CD4-positive, alpha-beta T cell (primary cell): Measurements from ENCODE around the gene UNC5CL. TPM values are rescaled to one million over a fixed set of nuclear protein-coding genes. Genes with fewer than 3 reads are reported as not detected.

Source experiments
- ATAC-seq: fragments of 200-7000 bp; cut with Tn5 transposase; one replicate; pipeline ENCODE4 v1.10.0; 2022; ENCODE audit warnings: mild to moderate bottlenecking; ENCODE audit not compliant: poor library complexity
- CTCF ChIA-PET: fragments of 350-600 bp; sonication (Branson Sonifier 250); formaldehyde crosslinking; loops from one replicate; lab custom pipeline; 2021; ENCODE audit warnings: antibody characterized with exemption, inconsistent platforms; lab: Charles Lee
- POLR2A ChIA-PET: fragments of 350-600 bp; sonication (Branson Sonifier 250); formaldehyde crosslinking; loops from one replicate; lab custom pipeline; 2021; ENCODE audit warnings: antibody characterized with exemption, inconsistent platforms; lab: Charles Lee
- DNase-seq, 14 experiments: peaks; one replicate each; pipeline ENCODE4 v3.0.0-alpha.2; 2013 to 2020; ENCODE audit warnings: mixed read lengths in 2 of 14
- H3K27ac ChIP-seq, 2 donors: one replicate each; pipeline versions ENCODE4 v1.5.1 to v1.7.0; 2013; ENCODE audit warnings: low read length in 2 of 2, low read depth in 1 of 2, mild to moderate bottlenecking in 1 of 2
- H3K27me3 ChIP-seq, 2 experiments: 1 replicate in 1 of 2; 2 replicates in 1 of 2; pipeline versions ENCODE4 v1.6.1 to v1.7.0; 2013; ENCODE audit warnings: low read length in 2 of 2, control low read depth in 1 of 2, mild to moderate bottlenecking in 1 of 2, moderate library complexity in 1 of 2; ENCODE audit not compliant: insufficient read depth in 2 of 2, control insufficient read depth in 1 of 2
- H3K36me3 ChIP-seq: one replicate; pipeline ENCODE4 v1.6.1; 2013; ENCODE audit warnings: low read length, control low read depth; ENCODE audit not compliant: insufficient read depth
- H3K4me1 ChIP-seq: one replicate; pipeline ENCODE4 v1.6.1; 2013; ENCODE audit warnings: low read length, control low read depth; ENCODE audit not compliant: insufficient read depth
- H3K4me3 ChIP-seq: one replicate; pipeline ENCODE4 v1.5.1; 2013; ENCODE audit warnings: mild to moderate bottlenecking, low read length, moderate library complexity
- H3K9me3 ChIP-seq, 2 experiments: 1 replicate in 1 of 2; 2 replicates in 1 of 2; pipeline versions ENCODE4 v1.6.1 to v1.7.0; 2013; ENCODE audit warnings: low read length in 2 of 2, mild to moderate bottlenecking in 2 of 2, control low read depth in 1 of 2, moderate library complexity in 1 of 2; ENCODE audit not compliant: control insufficient read depth in 1 of 2, insufficient read depth in 1 of 2
- H3K27ac Mint-ChIP-seq: one replicate; pipeline ENCODE4 v1.8.0; 2020; ENCODE audit warnings: mixed read lengths
- H3K27me3 Mint-ChIP-seq: one replicate; pipeline ENCODE4 v1.8.0; 2021; ENCODE audit warnings: mixed read lengths
- H3K36me3 Mint-ChIP-seq: one replicate; pipeline ENCODE4 v1.8.0; 2021; ENCODE audit warnings: low read depth, mixed read lengths
- H3K4me1 Mint-ChIP-seq: one replicate; pipeline ENCODE4 v1.8.0; 2021; ENCODE audit warnings: low read depth, mixed read lengths
- H3K4me3 Mint-ChIP-seq: one replicate; pipeline ENCODE4 v1.8.0; 2020; ENCODE audit warnings: mild to moderate bottlenecking, mixed read lengths
- H3K9me3 Mint-ChIP-seq: one replicate; pipeline ENCODE4 v1.8.0; 2020; ENCODE audit warnings: mixed read lengths
- CTCF ChIP-seq: fragments of 200-600 bp; IDR thresholded peaks from one replicate; pipeline ENCODE4 v1.8.0; 2022; ENCODE audit warnings: antibody characterized with exemption, mild to moderate bottlenecking
- intact Hi-C, 2 experiments: fragments of 100-400 bp; cut with DNase I in 1 of 2; cut with micrococcal nuclease in 1 of 2; formaldehyde crosslinking; loops; one replicate each; pipeline versions ENCODE4 v1.15.1 to v1.9.0; 2023 to 2025; cut with DNase I, micrococcal nuclease
- total RNA-seq, 174 experiments: library from RNA in 2 of 174; stranded (reverse) in 2 of 174; gene quantifications; one replicate each; pipeline ENCODE4 v1.2.3 and lab custom pipeline; 2021 to 2026

The UNC5CL gene
- total RNA-seq, 2 experiments from 2014 or later = 2.5 to 2.9 TPM

GRCh38 chr6:40983752-40984151 lies 55.3 kb downstream of the UNC5CL start:
- no peak overlapping the region for H3K4me3 ChIP-seq
- H3K9me3 ChIP-seq = peaks cover 0 to 5% of the 10 kb centered on the region in 2 experiments
- intact Hi-C loops = no loop called here
- H3K36me3 ChIP-seq = no peaks in the 10 kb centered on the region
- ATAC-seq (no peak), DNase-seq (no peak)
- no peak overlapping the region for H3K27ac Mint-ChIP-seq
- peaks cover 58% of the 10 kb centered on the region for H3K27me3 Mint-ChIP-seq
- no peak for TF ChIP-seq CTCF
- CTCF ChIA-PET = no interaction called here
- H3K36me3 Mint-ChIP-seq = no peaks in the 10 kb centered on the region
- no peak overlapping the region for H3K27ac ChIP-seq
- peaks cover 9 to 21% of the 10 kb centered on the region in 2 experiments for H3K27me3 ChIP-seq
- no peaks in the 10 kb centered on the region for H3K4me1 Mint-ChIP-seq
- H3K4me1 ChIP-seq = no peaks in the 10 kb centered on the region
- no peak overlapping the region for H3K4me3 Mint-ChIP-seq
- POLR2A ChIA-PET = no interaction called here
- H3K9me3 Mint-ChIP-seq = no peaks in the 10 kb centered on the region

- Histone ChIP-seq H3K9me3 (peaks cover 0 to 9% of the 10 kb centered on the region in 2 experiments), H3K27ac (no peak overlapping the region), H3K27me3 (peaks cover 14 to 30% of the 10 kb centered on the region in 2 experiments), H3K36me3 (no peaks in the 10 kb centered on the region), H3K4me1 (no peaks in the 10 kb centered on the region), H3K4me3 (no peak overlapping the region)
- no peak overlapping the region for H3K27ac Mint-ChIP-seq
- DNase-seq = no peak
- no peak for TF ChIP-seq CTCF
- no peaks in the 10 kb centered on the region for H3K4me1 Mint-ChIP-seq
- intact Hi-C loops = no loop called here
- no peaks in the 10 kb centered on the region for H3K36me3 Mint-ChIP-seq
- ATAC-seq = no peak
- H3K4me3 Mint-ChIP-seq = no peak overlapping the region
- POLR2A ChIA-PET = interaction anchor here (0.9 kb wide), 1 partner anchor 24 kb away, joined by 3 read pairs; no protein-coding TSS in a partner anchor
- H3K27me3 Mint-ChIP-seq = peaks cover 62% of the 10 kb centered on the region
- CTCF ChIA-PET = interaction anchor here (0.6 kb wide), 1 partner anchor 13 kb away, joined by 3 read pairs; no protein-coding TSS in a partner anchor
- H3K9me3 Mint-ChIP-seq = no peaks in the 10 kb centered on the region
These were observed 56.1 kb downstream of the UNC5CL start for GRCh38 chr6:40982917-40983316.

GRCh38 chr6:40978687-40979289 lies 60.2 kb downstream of the UNC5CL start:
- Mint-ChIP-seq H3K4me1 (no peaks in the 10 kb centered on the region), H3K27ac (no peak overlapping the region), H3K36me3 (no peaks in the 10 kb centered on the region), H3K4me3 (no peak overlapping the region), H3K27me3 (peaks cover 85% of the 10 kb centered on the region), H3K9me3 (no peaks in the 10 kb centered on the region)
- intact Hi-C loops = no loop called here
- Histone ChIP-seq H3K36me3 (no peaks in the 10 kb centered on the region), H3K27me3 (peaks cover 19 to 34% of the 10 kb centered on the region in 2 experiments), H3K9me3 (peaks cover 0 to 9% of the 10 kb centered on the region in 2 experiments), H3K4me1 (no peaks in the 10 kb centered on the region), H3K4me3 (no peak overlapping the region), H3K27ac (no peak overlapping the region)
- TF ChIP-seq CTCF = no peak
- CTCF ChIA-PET = no interaction called here
- DNase-seq (no peak), ATAC-seq (no peak)
- POLR2A ChIA-PET = no interaction called here
